Activated naive CD4-positive, alpha-beta T cell treated with anti-CD3 and anti-CD28 coated beads, Interleukin-2, amount 50 U/mL, for 72 hours (primary cell): ENCODE measurements around the gene CLDN22. TPM values are rescaled to one million over a fixed set of nuclear protein-coding genes. Genes with fewer than 3 reads are reported as not detected.

Experiments
- ATAC-seq, 2 donors: fragments of 150-1000 bp; cut with Tn5 transposase; 2 replicates each; pipeline ENCODE4 v1.10.0; 2021; ENCODE audit warnings: mild to moderate bottlenecking in 2 of 2, moderate library complexity in 2 of 2
- DNase-seq, 2 donors: peaks; one replicate each; pipeline ENCODE4 v3.0.0; 2021 to 2022; ENCODE audit warnings: low spot score in 2 of 2
- H3K27ac Mint-ChIP-seq, 2 donors: one replicate each; pipeline ENCODE4 v1.8.0; 2022; ENCODE audit warnings: mild to moderate bottlenecking in 2 of 2, mixed read lengths in 2 of 2
- H3K36me3 Mint-ChIP-seq, 2 donors: one replicate each; pipeline ENCODE4 v1.8.0; 2022; ENCODE audit warnings: mixed read lengths in 2 of 2
- H3K9me3 Mint-ChIP-seq, 2 donors: one replicate each; pipeline ENCODE4 v1.8.0; 2022; ENCODE audit warnings: mixed read lengths in 2 of 2
- total RNA-seq, 2 donors: library from RNA; stranded (reverse); gene quantifications; one replicate each; pipeline ENCODE4 v1.2.3, GENCODE V29; 2022

CLDN22 gene
- total RNA-seq = not detected

- H3K9me3 Mint-ChIP-seq = no peaks in the 10 kb centered on the region
- DNase-seq (no peak), ATAC-seq (no peak)
- H3K36me3 Mint-ChIP-seq = no peaks in the 10 kb centered on the region
- H3K27ac Mint-ChIP-seq = no peak within 1 kb of the TSS
These were observed at the start of gene CLDN22 for GRCh38 chr4:183320211-183321059. Gene CLDN22 (minus strand): TSS chr4:183320276. CDS start chr4:183320218, 58 bp downstream.

- peak overlapping the region in 1 of 2 donors; percentile 69 for H3K27ac Mint-ChIP-seq
- H3K36me3 Mint-ChIP-seq = peaks cover 0 to 21% of the 10 kb centered on the region in 2 donors
- H3K9me3 Mint-ChIP-seq = peaks cover 0 to 7% of the 10 kb centered on the region in 2 donors
- DNase-seq (no peak), ATAC-seq (no peak)
These were observed 49.0 kb upstream of the CLDN22 start for GRCh38 chr4:183369073-183369472.

GRCh38 chr4:183366206-183366835, 46.2 kb upstream of the CLDN22 start:
- Mint-ChIP-seq H3K36me3 (no peaks in the 10 kb centered on the region), H3K27ac (no peak overlapping the region), H3K9me3 (no peaks in the 10 kb centered on the region)
- no peak for DNase-seq
- ATAC-seq = no peak

- DNase-seq (no peak), ATAC-seq (no peak)
- H3K36me3 Mint-ChIP-seq = no peaks in the 10 kb centered on the region
These were observed 43.9 kb upstream of the CLDN22 start for GRCh38 chr4:183364025-183364424.

GRCh38 chr4:183362916-183363542, 43.0 kb upstream of the CLDN22 start:
- no peaks in the 10 kb centered on the region for H3K36me3 Mint-ChIP-seq

More at GRCh38 chr4:183364025-183364424, 43.9 kb upstream of the CLDN22 start:
- H3K9me3 Mint-ChIP-seq = no peaks in the 10 kb centered on the region
- no peak overlapping the region for H3K27ac Mint-ChIP-seq

GRCh38 chr4:183362036-183362435, 42.0 kb upstream of the CLDN22 start:
- no peak overlapping the region for H3K27ac Mint-ChIP-seq

More at GRCh38 chr4:183362916-183363542, 43.0 kb upstream of the CLDN22 start:
- Mint-ChIP-seq H3K9me3 (no peaks in the 10 kb centered on the region), H3K27ac (no peak overlapping the region)
- ATAC-seq (no peak), DNase-seq (no peak)

GRCh38 chr4:183360161-183360919, 40.3 kb upstream of the CLDN22 start:
- ATAC-seq (no peak), DNase-seq (no peak)
- H3K36me3 Mint-ChIP-seq = no peaks in the 10 kb centered on the region
- no peak overlapping the region for H3K27ac Mint-ChIP-seq
- no peaks in the 10 kb centered on the region for H3K9me3 Mint-ChIP-seq

More at GRCh38 chr4:183362036-183362435, 42.0 kb upstream of the CLDN22 start:
- DNase-seq (no peak), ATAC-seq (no peak)
- no peaks in the 10 kb centered on the region for H3K9me3 Mint-ChIP-seq
- H3K36me3 Mint-ChIP-seq = no peaks in the 10 kb centered on the region

GRCh38 chr4:183358215-183358755, 38.2 kb upstream of the CLDN22 start:
- Mint-ChIP-seq H3K9me3 (no peaks in the 10 kb centered on the region), H3K27ac (no peak overlapping the region)

GRCh38 chr4:183356931-183357675, 37.0 kb upstream of the CLDN22 start:
- Mint-ChIP-seq H3K9me3 (no peaks in the 10 kb centered on the region), H3K36me3 (no peaks in the 10 kb centered on the region), H3K27ac (no peak overlapping the region)
- no peak for DNase-seq
- ATAC-seq = no peak

More at GRCh38 chr4:183358215-183358755, 38.2 kb upstream of the CLDN22 start:
- no peak for ATAC-seq
- no peak for DNase-seq
- no peaks in the 10 kb centered on the region for H3K36me3 Mint-ChIP-seq

GRCh38 chr4:183356173-183356830, 36.2 kb upstream of the CLDN22 start:
- no peaks in the 10 kb centered on the region for H3K9me3 Mint-ChIP-seq
- ATAC-seq = no peak
- no peak for DNase-seq
- no peak overlapping the region for H3K27ac Mint-ChIP-seq
- no peaks in the 10 kb centered on the region for H3K36me3 Mint-ChIP-seq

- H3K9me3 Mint-ChIP-seq = peaks cover 0 to 2% of the 10 kb centered on the region in 2 donors
- H3K36me3 Mint-ChIP-seq = no peaks in the 10 kb centered on the region
- ATAC-seq (no peak), DNase-seq (no peak)
- no peak overlapping the region for H3K27ac Mint-ChIP-seq
These were observed 35.3 kb upstream of the CLDN22 start for GRCh38 chr4:183355405-183355804.

- ATAC-seq (no peak), DNase-seq (no peak)
- H3K27ac Mint-ChIP-seq = no peak overlapping the region
- H3K36me3 Mint-ChIP-seq = no peaks in the 10 kb centered on the region
- H3K9me3 Mint-ChIP-seq = peaks cover 0 to 3% of the 10 kb centered on the region in 2 donors
These were observed 34.1 kb upstream of the CLDN22 start for GRCh38 chr4:183354219-183354618.

- Mint-ChIP-seq H3K36me3 (no peaks in the 10 kb centered on the region), H3K9me3 (peaks cover 0 to 3% of the 10 kb centered on the region in 2 donors), H3K27ac (no peak overlapping the region)
- ATAC-seq = no peak
- no peak for DNase-seq
These were observed 33.5 kb upstream of the CLDN22 start for GRCh38 chr4:183353557-183353956.

GRCh38 chr4:183352546-183352945, 32.5 kb upstream of the CLDN22 start:
- no peak for ATAC-seq
- Mint-ChIP-seq H3K9me3 (peaks cover 0 to 3% of the 10 kb centered on the region in 2 donors), H3K27ac (no peak overlapping the region), H3K36me3 (no peaks in the 10 kb centered on the region)
- DNase-seq = no peak
